HG02571 (cell line): ENCODE data around the gene PIK3R3.
"Not testable (repeated sequence)": the region's sequence is repeated elsewhere in the genome, so short reads cannot be mapped to it uniquely, and the experiment has no call there.

Experiments
- ATAC-seq: cut with Tn5 transposase; IDR thresholded peaks from one replicate; pipeline ENCODE4 v1.9.1; 2021; ENCODE audit warnings: mild to moderate bottlenecking, moderate library complexity; ENCODE audit not compliant: unreplicated experiment

Gene PIK3R3

DNA sequence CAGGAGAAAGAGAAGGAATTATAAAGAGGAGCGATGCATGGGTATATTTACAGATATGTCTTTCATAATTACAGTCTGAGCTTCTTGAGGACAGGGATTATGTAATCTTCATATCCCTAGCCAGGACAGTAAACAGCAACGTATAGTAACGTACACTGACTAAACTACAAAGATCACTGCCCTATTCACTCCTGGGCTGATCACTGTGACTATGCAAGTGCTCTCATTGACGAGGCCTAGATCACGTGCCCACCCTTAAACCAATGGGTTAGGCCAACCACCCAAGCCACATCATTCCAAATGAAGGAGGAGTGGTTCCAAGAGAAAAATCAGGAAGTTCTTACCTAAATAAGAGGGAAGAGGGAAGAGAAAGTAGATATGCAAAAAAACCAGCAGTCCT lies 18.5 kb downstream of the PIK3R3 start:
- no peak for ATAC-seq

DNA sequence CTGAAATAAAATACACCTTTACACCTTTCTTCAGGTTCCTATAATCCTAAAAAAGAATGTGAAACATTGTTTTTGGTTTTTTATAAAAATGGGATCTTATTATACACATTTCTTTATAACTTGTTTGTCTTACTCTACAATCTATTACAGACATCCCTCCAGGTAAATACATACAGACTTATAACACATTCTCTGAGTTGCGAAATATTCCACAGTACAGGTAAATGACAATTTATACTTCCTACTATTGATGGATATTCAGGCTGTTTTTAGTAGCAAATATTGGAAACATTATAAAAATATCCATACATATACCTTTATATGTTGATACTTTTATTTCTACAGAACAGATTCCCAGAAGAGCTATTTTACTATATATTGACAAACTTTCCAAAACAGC lies 20.3 kb downstream of the PIK3R3 start:
- no peak for ATAC-seq

DNA sequence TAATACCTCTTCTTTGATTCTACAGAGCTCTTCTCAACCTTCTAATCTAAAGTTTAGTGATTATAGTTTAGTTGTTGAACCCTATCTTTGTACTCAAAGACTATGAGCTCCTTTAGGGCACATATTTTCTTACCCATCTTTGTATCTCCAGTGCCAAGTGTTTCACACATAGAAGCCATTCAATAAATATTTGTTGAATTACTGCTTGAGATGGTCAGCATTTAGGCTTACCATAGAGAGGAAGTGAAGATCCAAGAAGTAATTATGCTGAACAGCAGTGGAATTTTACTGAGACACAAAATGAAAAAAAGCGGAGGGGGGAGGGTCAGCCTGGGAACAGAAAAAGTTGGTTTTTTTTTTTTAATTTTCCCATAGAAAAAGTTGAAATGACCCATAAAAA lies 21.9 kb downstream of the PIK3R3 start:
- ATAC-seq, result no peak

- no peak for ATAC-seq
Measured at GRCh38 chr1:46102769-46103476, 29.5 kb downstream of the PIK3R3 start.

- no peak for ATAC-seq
Measured at GRCh38 chr1:46099215-46099614, 33.2 kb downstream of the PIK3R3 start.

- ATAC-seq, result no peak
Measured at GRCh38 chr1:46098027-46098712, 34.3 kb downstream of the PIK3R3 start.

DNA sequence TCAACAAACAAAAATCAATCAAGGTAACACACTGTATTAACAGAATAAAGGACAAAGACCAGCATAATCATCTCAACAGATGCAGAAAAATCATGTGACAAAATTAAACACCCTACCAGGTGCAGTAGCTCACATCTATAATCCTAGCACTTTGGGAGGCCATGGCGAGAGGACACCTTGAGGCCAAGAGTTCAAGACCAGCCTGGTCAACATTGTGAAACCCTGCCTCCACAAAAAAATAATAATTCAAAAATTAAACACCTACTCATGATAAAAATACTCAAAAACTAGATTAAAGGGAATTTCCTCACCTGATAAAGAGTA lies 35.3 kb downstream of the PIK3R3 start:
- no peak for ATAC-seq

DNA sequence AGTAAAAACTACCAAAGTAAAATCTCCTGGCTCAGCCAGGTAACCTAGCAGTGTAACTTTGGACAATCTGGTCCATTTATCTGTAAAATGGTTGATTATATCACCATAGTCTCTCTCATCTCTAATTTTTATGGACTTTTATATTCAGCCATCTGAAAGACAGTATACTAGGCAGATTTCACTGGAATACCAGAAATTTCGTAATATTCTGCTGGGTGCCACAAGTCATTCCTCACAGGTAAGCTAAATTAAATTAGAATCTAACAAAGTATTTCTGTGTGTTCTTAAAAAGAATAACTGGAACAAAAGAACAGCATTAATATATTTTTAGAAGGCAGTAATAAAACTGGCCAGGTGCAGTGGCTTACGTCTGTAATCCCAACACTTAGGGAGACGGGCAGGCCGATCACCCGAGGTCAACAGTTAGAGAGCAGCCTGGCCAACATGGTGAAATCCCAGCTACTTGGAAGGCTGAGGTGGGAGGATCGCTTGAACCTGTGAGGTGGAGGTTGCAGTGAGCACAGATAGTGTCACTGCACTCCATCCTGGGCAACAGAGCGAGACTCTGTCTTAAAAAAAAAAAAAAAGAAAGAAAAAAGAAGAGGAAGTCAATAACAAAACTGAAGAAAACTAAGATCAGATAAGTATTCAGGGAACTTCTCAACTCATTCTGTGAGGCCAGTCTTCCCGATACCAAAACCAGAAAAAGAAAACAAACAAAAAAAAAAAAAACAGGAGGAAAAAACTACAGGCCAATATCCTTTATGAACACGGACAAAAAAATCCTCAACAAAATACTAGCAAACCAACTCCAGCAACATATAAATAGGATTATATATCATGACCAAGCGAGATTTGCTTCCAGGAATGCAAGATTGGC lies 35.9 kb downstream of the PIK3R3 start:
- no peak for ATAC-seq

- ATAC-seq, result not testable (repeated sequence)
Measured at GRCh38 chr1:46095110-46095509, 37.3 kb downstream of the PIK3R3 start.

DNA sequence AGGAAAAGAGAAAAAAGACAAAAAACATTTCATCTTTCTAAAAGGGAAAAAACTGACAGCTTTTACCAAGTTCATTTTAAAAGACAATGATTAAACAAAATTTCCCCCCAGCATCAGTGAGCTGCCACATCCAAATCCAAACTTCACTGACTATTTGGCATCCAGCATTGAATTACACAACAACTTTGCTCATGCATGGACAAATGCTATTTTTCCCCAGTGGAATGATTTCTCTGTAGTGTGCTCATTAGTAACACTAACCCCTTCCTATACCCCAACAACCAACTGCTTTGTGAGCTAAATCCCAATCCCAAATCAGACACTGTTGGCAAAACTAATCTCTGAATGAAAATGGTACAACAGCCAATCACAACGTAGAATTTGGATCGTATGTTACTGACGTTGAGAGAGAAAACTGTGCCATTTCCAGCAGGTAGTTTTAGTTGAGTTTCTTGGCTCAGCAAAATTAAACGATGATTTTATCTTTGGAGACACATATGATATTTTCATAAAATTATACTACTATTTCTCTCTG lies 37.9 kb downstream of the PIK3R3 start:
- no peak for ATAC-seq

DNA sequence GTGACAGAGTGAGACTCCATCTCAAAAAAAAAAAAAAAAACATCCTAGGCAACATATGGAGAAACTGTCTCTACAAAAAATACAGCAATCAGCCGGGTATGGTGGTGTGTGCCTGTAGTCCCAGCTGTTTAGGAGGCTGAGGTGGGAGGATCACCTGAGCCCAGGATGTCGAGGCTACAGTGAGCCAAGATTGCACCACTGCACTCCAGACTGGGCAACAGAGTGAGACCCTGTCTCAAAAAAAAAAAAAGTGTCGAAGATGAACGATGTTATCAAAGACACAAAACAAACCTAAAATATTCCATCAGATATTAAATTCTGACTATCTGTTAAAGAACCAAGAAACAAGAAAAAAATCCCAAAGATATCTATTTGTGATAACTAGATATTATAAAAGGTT lies 38.6 kb downstream of the PIK3R3 start:
- ATAC-seq, result not testable (repeated sequence)

- no peak for ATAC-seq
Measured at GRCh38 chr1:46087891-46088290, 44.5 kb downstream of the PIK3R3 start.

- no peak for ATAC-seq
Measured at GRCh38 chr1:46086576-46086975, 45.9 kb downstream of the PIK3R3 start.

- no peak for ATAC-seq
Measured at GRCh38 chr1:46084553-46085451, 47.6 kb downstream of the PIK3R3 start.

DNA sequence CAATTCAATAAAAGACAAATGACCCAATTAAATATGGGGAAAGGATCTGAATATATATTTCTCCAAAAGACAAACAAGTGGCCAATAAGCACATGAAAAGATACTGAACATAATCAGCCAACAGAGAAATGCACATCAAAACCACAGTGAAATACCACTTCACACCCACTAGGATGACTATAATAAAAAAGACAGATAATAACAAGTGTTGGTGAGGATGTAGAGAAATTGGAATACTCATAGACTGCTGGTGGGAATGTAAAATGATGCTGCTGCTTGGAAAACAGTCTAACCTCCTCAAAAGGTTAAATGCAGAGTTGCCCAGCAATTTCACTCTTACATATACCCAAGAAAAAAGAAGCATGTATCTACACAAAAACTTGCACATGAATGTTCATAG lies 48.9 kb downstream of the PIK3R3 start:
- no peak for ATAC-seq

- no peak for ATAC-seq
Measured at GRCh38 chr1:46081619-46082018, 50.8 kb downstream of the PIK3R3 start.

- no peak for ATAC-seq
Measured at GRCh38 chr1:46081206-46081605, 51.2 kb downstream of the PIK3R3 start.

GRCh38 chr1:46080257-46080656 lies 52.2 kb downstream of the PIK3R3 start:
- ATAC-seq, result no peak

DNA sequence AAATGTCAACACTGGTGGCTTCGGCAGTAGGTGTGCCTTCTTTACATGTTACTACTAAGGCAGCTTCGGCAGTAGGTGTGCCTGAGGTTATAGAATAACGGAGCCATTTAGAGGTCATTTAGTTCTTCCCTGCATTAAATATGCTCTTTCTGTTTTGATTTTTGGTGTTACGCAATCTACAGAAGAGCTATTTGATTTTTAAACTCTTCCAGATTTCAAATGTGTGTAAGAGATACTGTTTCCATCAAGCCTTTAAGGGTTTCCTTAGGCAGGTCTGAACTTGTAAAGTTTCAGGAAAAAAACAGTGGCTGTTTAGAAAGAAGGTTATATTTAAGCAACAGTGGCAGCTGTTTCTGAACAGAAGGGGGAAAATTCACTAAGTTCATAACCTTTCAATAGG lies 54.8 kb downstream of the PIK3R3 start:
- no peak for ATAC-seq

GRCh38 chr1:46076343-46076742 lies 56.1 kb downstream of the PIK3R3 start:
- ATAC-seq, result no peak

- ATAC-seq, result no peak
Measured at GRCh38 chr1:46072975-46073374, 59.5 kb downstream of the PIK3R3 start.
